Measurements from ENCODE around the gene KCNAB3. TPM values are rescaled to one million over a fixed set of nuclear protein-coding genes. Genes with fewer than 3 reads are reported as not detected.
A peak's percentile ranks its signal among the peaks of the same experiment; 100 is the strongest.

KCNAB3 gene
- total and polyA plus RNA-seq, 9 of the 15 experiments (the other 6 are each of a cell fraction or from before 2014, with no cell fraction given): 0.03 to 2.5 (median 1.1) TPM

GRCh38 chr17:7897773-7898172, 31.9 kb downstream of the KCNAB3 start (continued):
- TF ChIP-seq GATA2 (CRISPR knock-in tag; IDR thresholded peaks at IDR 0.05) (no peak), RB1 (IDR thresholded peaks at IDR 0.05; ENCODE audit: low read depth) (no peak), NEUROD1 (IDR thresholded peaks at IDR 0.05; ENCODE audit: borderline replicate concordance, low read depth, low read length, partially characterized antibody) (no peak), SMC3 (conservative IDR thresholded peaks at IDR 0.05; ENCODE audit: insufficient read depth, low read depth, low read length) (peak; percentile 45), ZNF134 (CRISPR knock-in tag; conservative IDR thresholded peaks at IDR 0.05) (no peak), CHD2 (IDR thresholded peaks at IDR 0.05; ENCODE audit: low read depth, low read length) (no peak), HEY1 (CRISPR knock-in tag; IDR thresholded peaks at IDR 0.05; ENCODE audit: borderline replicate concordance) (no peak), PATZ1 (CRISPR knock-in tag; IDR thresholded peaks at IDR 0.05; ENCODE audit: borderline replicate concordance) (no peak), MNT (conservative IDR thresholded peaks at IDR 0.05) (peak; percentile 53 to 54; a peak in 3 of 4 replicates), GABPB1 (CRISPR knock-in tag; IDR thresholded peaks at IDR 0.05) (no peak), ZNF75A (CRISPR knock-in tag; IDR thresholded peaks at IDR 0.05) (no peak), EP300 (IDR thresholded peaks at IDR 0.05; ENCODE audit: low read length) (no peak), ELF4 (CRISPR knock-in tag; IDR thresholded peaks at IDR 0.05) (no peak), RREB1 (CRISPR knock-in tag; IDR thresholded peaks at IDR 0.05) (no peak), PCBP1 (IDR thresholded peaks at IDR 0.05; ENCODE audit: low read depth, low read length, poor library complexity, severe bottlenecking) (no peak)
- TF ChIP-seq, protein P1, sequence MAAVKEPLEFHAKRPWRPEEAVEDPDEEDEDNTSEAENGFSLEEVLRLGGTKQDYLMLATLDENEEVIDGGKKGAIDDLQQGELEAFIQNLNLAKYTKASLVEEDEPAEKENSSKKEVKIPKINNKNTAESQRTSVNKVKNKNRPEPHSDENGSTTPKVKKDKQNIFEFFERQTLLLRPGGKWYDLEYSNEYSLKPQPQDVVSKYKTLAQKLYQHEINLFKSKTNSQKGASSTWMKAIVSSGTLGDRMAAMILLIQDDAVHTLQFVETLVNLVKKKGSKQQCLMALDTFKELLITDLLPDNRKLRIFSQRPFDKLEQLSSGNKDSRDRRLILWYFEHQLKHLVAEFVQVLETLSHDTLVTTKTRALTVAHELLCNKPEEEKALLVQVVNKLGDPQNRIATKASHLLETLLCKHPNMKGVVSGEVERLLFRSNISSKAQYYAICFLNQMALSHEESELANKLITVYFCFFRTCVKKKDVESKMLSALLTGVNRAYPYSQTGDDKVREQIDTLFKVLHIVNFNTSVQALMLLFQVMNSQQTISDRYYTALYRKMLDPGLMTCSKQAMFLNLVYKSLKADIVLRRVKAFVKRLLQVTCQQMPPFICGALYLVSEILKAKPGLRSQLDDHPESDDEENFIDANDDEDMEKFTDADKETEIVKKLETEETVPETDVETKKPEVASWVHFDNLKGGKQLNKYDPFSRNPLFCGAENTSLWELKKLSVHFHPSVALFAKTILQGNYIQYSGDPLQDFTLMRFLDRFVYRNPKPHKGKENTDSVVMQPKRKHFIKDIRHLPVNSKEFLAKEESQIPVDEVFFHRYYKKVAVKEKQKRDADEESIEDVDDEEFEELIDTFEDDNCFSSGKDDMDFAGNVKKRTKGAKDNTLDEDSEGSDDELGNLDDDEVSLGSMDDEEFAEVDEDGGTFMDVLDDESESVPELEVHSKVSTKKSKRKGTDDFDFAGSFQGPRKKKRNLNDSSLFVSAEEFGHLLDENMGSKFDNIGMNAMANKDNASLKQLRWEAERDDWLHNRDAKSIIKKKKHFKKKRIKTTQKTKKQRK (IDR thresholded peaks at IDR 0.05; ENCODE audit: borderline replicate concordance, low read depth, low read length): no peak

Data from K562 (cell line).